Ishikawa (cell line): ENCODE measurements around the gene NEDD4L.

ENCODE experiments used
- CEBPB ChIP-seq: IDR thresholded peaks from 2 replicates; pipeline ENCODE4 v1.6.1; 2012
- CREB1 ChIP-seq: IDR thresholded peaks from 2 replicates; pipeline ENCODE4 v1.6.1; 2012; ENCODE audit warnings: low read depth
- RAD21 ChIP-seq: IDR thresholded peaks from 2 replicates; pipeline ENCODE4 v1.6.1; 2012; ENCODE audit warnings: low read depth

GRCh38 chr18:58299135-58299473 lies 255.1 kb downstream of the NEDD4L start:
- TF ChIP-seq RAD21: no peak
- no peak for TF ChIP-seq CEBPB
- no peak for TF ChIP-seq CREB1
